ENCODE data around the gene SLC22A3. TPM values are rescaled to one million over a fixed set of nuclear protein-coding genes. Genes with fewer than 3 reads are reported as not detected.

Gene SLC22A3
- total RNA-seq, 2 donors from 2014 or later, result not detected

DNA sequence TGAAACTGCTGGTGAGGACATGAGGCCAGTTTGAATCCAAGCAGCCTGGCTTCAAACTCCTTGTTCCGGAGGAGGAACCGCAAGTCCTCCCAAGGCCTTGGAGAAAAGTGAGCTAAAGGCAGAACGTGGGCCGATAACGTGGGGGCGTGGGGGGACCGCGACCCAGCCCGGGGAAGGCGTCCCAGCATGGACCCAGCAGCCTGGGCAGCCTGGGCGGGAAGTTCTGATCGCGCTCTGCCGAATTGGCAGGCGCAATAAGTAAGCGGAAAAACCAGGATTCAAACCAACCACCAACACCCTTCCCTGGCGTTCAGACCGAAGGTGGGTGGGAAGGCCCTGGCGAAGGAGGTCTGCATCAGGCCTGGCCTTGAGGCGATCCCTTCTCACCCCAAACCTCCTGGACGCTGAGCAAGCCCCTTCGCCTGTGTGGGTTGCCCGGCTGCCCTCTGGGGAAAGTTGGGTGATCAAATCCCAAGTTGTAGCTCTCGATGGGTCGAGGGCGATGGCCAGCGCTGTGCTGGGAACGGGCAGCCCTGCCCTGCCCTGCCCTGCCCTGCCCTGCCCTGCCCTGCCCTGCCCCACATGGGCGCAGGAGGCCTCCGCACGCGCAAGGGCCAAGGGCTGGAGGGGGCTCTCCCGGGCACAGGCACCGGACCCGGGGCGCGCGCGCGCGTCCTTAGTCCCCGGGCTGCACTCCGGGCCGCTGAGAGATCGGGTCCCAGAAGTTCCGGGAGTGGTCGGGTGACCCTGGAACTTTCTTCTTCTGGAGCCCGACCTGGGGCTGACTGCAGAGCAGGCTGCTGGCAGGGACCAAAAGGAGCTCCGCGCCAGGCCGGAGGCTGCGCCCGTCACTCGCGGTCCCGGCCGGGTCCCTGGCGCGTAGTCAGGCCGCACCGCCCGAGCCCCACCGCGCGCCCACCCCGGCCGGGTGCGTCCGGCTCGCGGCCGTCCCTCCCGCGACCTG is 637 bp upstream of the SLC22A3 start:
- Mint-ChIP-seq H3K4me1 (peaks cover 8% of the 10 kb centered on the region), H3K27me3 (peaks cover 66% of the 10 kb centered on the region), H3K36me3 (ENCODE audit: low read depth) (peaks cover 12% of the 10 kb centered on the region), H3K27ac (no peak overlapping the region), H3K4me3 (peak overlapping the region; percentile 75)
- DNase-seq (no peak), ATAC-seq (no peak)
- no peaks in the 10 kb centered on the region for H3K9me3 ChIP-seq (ENCODE audit: control insufficient read depth, low read length, poor library complexity, severe bottlenecking)

DNA sequence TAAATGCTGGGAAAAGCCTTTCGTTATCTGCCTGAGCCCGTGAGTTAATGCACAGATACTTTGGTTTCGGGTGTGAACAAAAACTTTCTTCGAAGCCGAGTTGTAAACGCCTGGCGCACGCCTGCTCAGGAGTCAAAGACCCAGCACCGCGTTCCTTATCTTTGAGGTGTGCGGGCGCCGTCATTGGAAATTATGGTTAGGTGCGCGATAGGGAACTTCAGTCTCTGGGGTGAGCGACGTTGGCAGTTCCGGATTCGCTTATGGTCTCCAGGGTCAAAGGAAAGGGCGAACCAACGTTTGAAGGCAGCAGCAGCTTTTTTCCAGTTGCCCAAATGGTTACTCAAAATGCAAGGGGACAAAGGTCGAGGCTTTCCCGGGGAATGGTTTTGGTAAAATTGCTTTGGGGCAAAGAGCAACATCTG is 853 bp downstream of the SLC22A3 start:
- no peak for ATAC-seq
- Mint-ChIP-seq H3K27ac (no peak overlapping the region), H3K27me3 (peaks cover 65% of the 10 kb centered on the region)

DNA sequence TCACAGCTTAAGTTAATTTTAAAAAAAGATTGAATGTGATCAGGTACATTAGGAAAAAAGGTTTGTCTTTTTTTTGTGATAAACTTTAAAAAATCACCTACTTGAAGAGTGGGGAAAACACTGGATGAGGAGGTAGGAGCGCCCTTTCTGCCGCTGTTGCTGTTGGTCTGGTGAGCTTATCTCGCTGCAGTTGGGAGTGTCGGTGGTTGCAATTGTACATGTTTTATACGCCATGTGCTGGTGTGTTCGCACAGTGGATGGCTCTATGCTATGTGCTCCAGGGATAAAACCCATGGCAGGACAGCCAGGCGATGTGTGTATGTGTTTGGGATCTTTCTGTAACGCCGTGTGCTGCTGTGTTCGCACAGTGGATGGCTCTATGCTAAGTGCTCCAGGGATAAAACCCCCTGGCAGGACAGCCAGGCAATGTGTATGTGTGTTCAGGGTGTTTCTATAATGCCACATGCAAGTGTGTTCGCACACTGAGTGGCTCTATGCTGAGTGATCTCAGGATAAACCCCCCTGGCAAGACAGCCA is 1.7 kb downstream of the SLC22A3 start:
- no peak for ATAC-seq
- no peak for DNase-seq
- H3K9me3 ChIP-seq (ENCODE audit: control insufficient read depth, low read length, poor library complexity, severe bottlenecking), result no peaks in the 10 kb centered on the region
- Mint-ChIP-seq H3K27me3 (peaks cover 58% of the 10 kb centered on the region), H3K36me3 (ENCODE audit: low read depth) (peaks cover 9% of the 10 kb centered on the region), H3K27ac (no peak overlapping the region), H3K4me3 (peak overlapping the region; percentile 52), H3K4me1 (peaks cover 8% of the 10 kb centered on the region)

More for the DNA sequence above, 853 bp downstream of the SLC22A3 start:
- Mint-ChIP-seq H3K4me3 (peak overlapping the region; percentile 31), H3K36me3 (ENCODE audit: low read depth) (peaks cover 9% of the 10 kb centered on the region), H3K4me1 (peaks cover 8% of the 10 kb centered on the region)
- no peak for DNase-seq
- H3K9me3 ChIP-seq (ENCODE audit: control insufficient read depth, low read length, poor library complexity, severe bottlenecking), result no peaks in the 10 kb centered on the region

DNA sequence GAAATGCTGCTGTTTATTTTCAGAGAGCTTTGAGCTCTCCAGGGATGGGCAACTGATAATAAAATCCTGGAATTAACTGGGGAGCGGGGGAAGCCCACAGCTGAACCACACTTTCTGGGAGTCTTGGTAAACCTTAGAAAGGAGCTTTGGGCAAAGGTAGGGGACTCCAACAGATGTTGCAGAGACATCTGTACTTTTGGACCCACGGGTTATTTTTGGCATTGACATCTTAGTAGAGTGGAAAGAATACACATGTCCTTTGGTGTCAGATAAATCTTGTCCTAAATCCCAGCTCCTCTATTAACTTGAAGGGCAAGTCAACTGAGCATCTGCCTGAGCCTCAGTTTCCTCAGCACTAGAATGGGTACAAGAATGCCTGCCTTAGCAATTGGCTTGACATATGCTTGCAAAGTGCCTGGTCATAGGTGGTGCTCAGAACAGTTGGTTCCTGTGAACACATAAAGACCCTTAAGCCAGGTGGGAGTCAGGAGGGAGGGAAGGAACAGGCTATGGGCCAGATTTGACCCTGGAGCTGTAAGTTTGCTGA is 5.8 kb downstream of the SLC22A3 start:
- Mint-ChIP-seq H3K36me3 (ENCODE audit: low read depth) (peaks cover 4% of the 10 kb centered on the region), H3K4me3 (no peak overlapping the region), H3K27ac (no peak overlapping the region), H3K27me3 (peaks cover 59% of the 10 kb centered on the region), H3K4me1 (peaks cover 8% of the 10 kb centered on the region)
- DNase-seq (no peak), ATAC-seq (no peak)
- H3K9me3 ChIP-seq (ENCODE audit: control insufficient read depth, low read length, poor library complexity, severe bottlenecking), result no peaks in the 10 kb centered on the region

DNA sequence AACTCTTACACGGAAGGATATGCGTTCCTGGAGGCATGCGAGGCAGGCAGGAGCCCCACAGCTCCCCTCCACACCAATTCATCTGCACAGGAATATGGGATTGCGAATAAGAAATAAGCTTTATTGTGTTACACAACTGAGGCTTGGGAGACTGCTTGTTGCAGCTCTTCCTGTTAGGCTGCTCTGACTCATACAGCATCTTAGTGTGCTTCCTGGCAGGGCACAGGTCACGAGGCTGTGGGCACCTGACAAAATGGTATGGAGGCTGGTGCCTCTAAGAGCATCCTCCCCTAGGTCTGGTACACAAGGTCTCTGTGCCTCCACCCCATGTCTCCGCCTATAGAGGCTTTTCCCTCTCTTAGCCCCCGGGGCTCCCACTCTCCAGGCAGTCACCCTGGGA is 6.8 kb downstream of the SLC22A3 start:
- H3K27me3 Mint-ChIP-seq, result peaks cover 50% of the 10 kb centered on the region
- H3K27ac Mint-ChIP-seq, result no peak overlapping the region
- peaks cover 5% of the 10 kb centered on the region for H3K4me1 Mint-ChIP-seq
- no peaks in the 10 kb centered on the region for H3K9me3 ChIP-seq (ENCODE audit: control insufficient read depth, low read length, poor library complexity, severe bottlenecking)
- H3K36me3 Mint-ChIP-seq (ENCODE audit: low read depth), result peaks cover 3% of the 10 kb centered on the region
- no peak overlapping the region for H3K4me3 Mint-ChIP-seq
- ATAC-seq, result no peak
- no peak for DNase-seq

DNA sequence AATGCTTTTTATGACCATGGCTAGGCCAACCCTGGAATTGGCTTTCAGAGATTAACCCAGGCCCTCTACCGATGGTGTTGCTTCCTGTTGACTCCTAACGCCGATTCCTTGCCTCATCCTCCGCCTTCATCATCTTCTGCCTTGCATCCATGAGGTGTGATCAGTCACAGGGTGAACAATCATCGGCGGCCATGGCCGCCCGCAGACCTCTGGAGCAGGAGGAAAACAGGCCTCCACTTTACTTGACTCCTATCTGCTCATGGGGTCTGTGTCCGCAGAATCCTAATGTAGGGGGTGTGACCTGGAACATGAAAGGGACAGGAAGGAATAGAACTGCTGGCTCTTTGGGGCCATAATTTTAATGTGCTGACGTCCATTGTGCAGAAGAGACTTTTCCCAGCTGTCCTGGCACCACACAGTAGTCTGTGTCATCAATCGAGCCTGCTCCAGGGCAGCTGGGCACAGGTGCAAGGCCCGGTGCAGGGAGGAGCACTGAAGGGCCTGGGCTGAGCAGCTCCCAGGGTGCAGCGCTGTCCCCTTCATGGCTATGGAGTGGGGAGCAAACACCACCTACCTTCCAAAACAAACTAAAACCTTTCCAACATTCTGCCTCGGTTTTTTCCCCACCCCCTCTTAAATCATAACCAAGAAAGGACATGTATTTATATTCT is 8.0 kb downstream of the SLC22A3 start:
- H3K27me3 Mint-ChIP-seq, result peaks cover 38% of the 10 kb centered on the region
- peaks cover 4% of the 10 kb centered on the region for H3K4me1 Mint-ChIP-seq
- no peak overlapping the region for H3K27ac Mint-ChIP-seq
- H3K4me3 Mint-ChIP-seq, result no peak overlapping the region
- ATAC-seq (no peak), DNase-seq (no peak)
- no peaks in the 10 kb centered on the region for H3K9me3 ChIP-seq (ENCODE audit: control insufficient read depth, low read length, poor library complexity, severe bottlenecking)
- no peaks in the 10 kb centered on the region for H3K36me3 Mint-ChIP-seq (ENCODE audit: low read depth)

DNA sequence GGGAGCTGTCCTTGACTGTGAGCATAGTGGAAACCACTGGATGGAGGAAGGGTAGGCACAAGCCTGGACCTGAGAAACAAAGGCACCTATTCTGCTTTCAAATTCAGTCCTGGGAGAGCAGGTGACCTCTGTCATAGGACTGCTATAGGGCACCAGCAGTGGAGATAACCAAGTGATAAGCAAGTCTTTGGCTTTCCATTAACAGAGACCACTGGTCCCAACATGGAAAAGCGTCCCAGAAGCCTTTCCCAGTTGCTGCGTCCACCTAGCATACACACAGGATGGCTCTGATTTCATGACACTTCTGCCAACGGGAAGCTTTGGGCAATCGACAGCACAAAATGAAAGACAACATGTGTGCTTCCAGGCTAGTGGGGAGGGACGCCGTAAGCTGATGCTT is 8.9 kb downstream of the SLC22A3 start:
- H3K27me3 Mint-ChIP-seq, result peaks cover 35% of the 10 kb centered on the region
- H3K36me3 Mint-ChIP-seq (ENCODE audit: low read depth), result no peaks in the 10 kb centered on the region
- no peak overlapping the region for H3K27ac Mint-ChIP-seq
- no peak overlapping the region for H3K4me3 Mint-ChIP-seq
- DNase-seq (no peak), ATAC-seq (no peak)
- peaks cover 4% of the 10 kb centered on the region for H3K4me1 Mint-ChIP-seq
- H3K9me3 ChIP-seq (ENCODE audit: control insufficient read depth, low read length, poor library complexity, severe bottlenecking), result no peaks in the 10 kb centered on the region

DNA sequence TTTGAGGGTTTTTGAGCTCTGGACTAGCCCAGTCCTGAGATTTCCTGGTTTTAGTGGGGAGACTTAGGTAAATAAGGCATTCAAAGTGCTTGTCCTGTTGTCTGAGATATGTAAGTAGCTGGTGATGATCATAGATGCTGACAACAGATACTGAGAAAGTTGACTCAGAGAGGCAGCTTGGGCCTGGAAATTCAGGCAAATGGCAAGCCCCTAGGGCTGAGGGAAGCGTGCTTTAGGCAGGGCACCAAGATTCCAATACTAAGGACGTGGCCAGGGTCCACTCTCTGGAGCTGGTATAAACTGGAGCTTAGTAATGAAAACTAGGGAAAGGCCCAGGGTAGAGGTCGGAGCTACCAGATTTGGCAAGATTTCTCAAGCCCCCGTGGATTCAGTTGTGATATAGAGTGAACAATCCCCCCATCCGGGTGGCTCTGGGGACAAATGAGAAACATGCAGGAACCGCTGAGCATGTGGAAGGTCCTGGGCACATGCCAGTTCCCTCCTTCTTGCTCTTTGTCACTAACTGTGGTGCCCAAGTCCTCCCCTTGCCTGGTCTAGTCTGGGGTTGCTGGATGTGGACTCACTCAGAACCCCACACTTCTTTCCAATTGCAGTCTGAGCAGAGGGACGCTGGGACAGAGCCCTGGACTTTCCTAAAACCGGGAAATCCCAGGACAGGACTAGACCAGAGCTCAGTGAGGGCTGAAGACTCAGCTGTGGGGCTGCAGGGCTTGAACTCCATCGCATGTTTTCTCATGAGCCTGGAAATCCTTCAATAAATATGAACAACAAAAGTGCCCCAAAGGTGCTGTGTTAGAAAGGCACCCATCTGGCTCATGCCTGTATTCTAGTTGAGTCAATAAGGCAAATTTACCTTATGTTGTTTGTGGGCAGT is 10.3 kb downstream of the SLC22A3 start:
- DNase-seq (no peak), ATAC-seq (no peak)
- peaks cover 2% of the 10 kb centered on the region for H3K36me3 Mint-ChIP-seq (ENCODE audit: low read depth)
- H3K9me3 ChIP-seq (ENCODE audit: control insufficient read depth, low read length, poor library complexity, severe bottlenecking), result no peaks in the 10 kb centered on the region
- H3K27ac Mint-ChIP-seq, result no peak overlapping the region
- H3K27me3 Mint-ChIP-seq, result peaks cover 29% of the 10 kb centered on the region
- no peak overlapping the region for H3K4me3 Mint-ChIP-seq
- H3K4me1 Mint-ChIP-seq, result peaks cover 4% of the 10 kb centered on the region

DNA sequence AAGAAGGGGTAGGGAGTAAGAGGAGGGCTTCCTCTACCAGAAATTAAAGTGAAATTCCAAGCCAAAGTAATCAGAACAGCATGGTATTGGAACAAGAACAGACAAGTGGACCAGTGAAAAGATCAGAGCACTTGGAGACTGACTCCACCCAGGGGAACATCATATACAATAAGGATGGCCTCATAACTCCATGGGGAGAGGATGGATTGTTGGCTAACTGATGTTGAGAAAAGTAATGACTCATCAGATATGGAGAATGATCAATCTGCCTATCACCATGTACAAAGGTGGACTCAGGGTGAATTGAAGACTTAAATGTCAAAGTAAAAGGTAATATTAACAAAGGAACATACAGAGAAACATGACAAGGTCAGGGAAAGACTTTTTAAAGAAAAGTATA is 12.8 kb downstream of the SLC22A3 start:
- peaks cover 24% of the 10 kb centered on the region for H3K27me3 Mint-ChIP-seq
- H3K4me3 Mint-ChIP-seq, result no peak overlapping the region
- H3K9me3 ChIP-seq (ENCODE audit: control insufficient read depth, low read length, poor library complexity, severe bottlenecking), result no peaks in the 10 kb centered on the region
- no peak for DNase-seq
- peaks cover 2% of the 10 kb centered on the region for H3K36me3 Mint-ChIP-seq (ENCODE audit: low read depth)
- H3K27ac Mint-ChIP-seq, result no peak overlapping the region
- ATAC-seq, result no peak
- H3K4me1 Mint-ChIP-seq, result no peaks in the 10 kb centered on the region

DNA sequence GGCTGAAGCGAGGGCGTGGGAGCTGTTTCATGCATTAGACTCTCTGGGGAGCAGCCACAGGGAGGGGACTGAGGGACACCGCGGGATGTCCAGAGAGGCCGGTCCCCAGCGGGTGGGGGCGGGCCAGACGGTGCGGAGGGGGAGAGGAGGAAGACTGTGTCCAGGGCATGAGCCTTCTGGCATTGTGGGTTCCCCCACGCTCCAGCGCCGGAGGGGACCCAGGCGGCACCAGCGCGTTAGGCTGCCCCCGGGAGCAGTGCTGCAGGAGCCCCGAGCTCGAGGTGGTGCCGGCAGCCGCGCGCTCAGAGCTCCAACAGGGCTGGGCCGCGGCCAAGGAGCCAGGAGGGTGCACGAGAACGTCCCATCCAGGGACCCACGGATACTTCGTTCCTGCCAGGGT is 14.4 kb downstream of the SLC22A3 start:
- ATAC-seq (no peak), DNase-seq (no peak)
- H3K4me3 Mint-ChIP-seq, result no peak overlapping the region
- no peak overlapping the region for H3K27ac Mint-ChIP-seq
- H3K27me3 Mint-ChIP-seq, result peaks cover 8% of the 10 kb centered on the region
- no peaks in the 10 kb centered on the region for H3K4me1 Mint-ChIP-seq
- no peaks in the 10 kb centered on the region for H3K9me3 ChIP-seq (ENCODE audit: control insufficient read depth, low read length, poor library complexity, severe bottlenecking)
- H3K36me3 Mint-ChIP-seq (ENCODE audit: low read depth), result peaks cover 2% of the 10 kb centered on the region

DNA sequence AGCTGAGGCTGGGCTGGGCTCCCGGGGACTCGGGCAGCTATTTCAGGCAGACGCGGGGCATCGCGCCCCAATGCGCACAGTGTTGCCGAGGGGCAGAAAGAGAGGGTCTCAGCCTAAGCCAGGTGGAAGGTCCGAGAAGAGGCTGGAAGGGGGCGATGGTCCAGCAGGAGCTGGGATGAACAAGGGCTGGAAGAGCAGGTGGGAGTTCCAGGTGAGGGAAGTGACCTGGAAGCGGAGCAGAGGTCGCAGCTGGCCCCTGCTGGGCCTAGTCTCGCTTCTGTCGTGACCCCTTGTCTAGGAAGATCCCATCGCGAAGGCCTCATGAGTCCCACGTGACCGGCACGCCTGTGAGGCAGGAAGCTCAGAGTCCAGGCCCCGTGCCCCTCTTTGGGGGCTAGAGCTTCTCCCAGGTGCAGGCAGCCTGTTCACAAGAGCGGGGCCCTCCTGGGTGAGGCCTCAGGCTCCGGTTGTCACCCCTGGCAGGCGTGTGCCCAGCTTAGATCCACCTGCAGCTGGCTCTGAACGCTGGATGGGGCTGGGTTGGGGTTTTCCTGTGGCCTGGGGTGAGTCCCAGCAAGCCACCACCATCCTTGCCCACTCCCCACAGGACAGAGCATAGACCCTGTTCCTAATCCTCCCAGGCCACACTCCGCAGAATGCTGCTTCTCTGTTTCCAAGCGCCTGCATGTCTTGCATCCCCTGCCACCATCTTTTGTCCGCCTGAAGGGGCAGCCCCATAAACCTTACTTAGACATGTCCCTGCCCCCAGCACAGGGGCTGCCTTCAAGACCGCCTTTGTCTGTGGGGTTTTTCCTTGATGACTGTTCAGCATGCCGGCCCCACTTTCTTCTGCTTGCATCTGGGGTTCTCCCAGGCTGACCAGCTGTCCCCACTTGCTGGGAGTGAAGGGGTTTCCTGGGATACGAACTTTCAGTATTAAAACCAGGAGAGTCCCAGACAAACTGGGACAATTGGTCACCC is 15.1 kb downstream of the SLC22A3 start:
- Mint-ChIP-seq H3K27ac (no peak overlapping the region), H3K36me3 (ENCODE audit: low read depth) (peaks cover 2% of the 10 kb centered on the region), H3K27me3 (peaks cover under 1% of the 10 kb centered on the region), H3K4me3 (no peak overlapping the region), H3K4me1 (no peaks in the 10 kb centered on the region)
- ATAC-seq (no peak), DNase-seq (no peak)
- H3K9me3 ChIP-seq (ENCODE audit: control insufficient read depth, low read length, poor library complexity, severe bottlenecking), result no peaks in the 10 kb centered on the region

DNA sequence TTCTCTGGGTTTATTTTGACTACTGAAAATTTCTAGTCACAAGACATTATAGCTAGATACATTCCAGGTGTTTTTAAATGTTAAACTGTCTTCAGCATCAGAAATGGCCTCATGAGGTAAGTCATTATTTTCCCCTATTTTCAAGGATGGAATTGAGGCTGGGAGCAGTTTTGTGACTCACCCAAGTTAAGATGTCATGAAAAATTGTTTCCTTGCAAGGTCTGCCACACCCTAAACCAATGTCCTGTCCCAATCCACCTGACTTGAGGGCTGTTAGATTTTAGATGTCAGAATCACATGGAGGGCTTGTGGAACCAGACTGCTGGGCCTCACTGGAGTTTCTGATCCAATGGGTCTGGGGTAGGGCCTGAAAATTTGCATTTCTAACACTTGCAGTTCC is 16.9 kb downstream of the SLC22A3 start:
- no peaks in the 10 kb centered on the region for H3K27me3 Mint-ChIP-seq
- DNase-seq (no peak), ATAC-seq (no peak)
- no peaks in the 10 kb centered on the region for H3K4me1 Mint-ChIP-seq
- H3K9me3 ChIP-seq (ENCODE audit: control insufficient read depth, low read length, poor library complexity, severe bottlenecking), result peaks cover 5% of the 10 kb centered on the region
- H3K4me3 Mint-ChIP-seq, result no peak overlapping the region
- no peak overlapping the region for H3K27ac Mint-ChIP-seq
- H3K36me3 Mint-ChIP-seq (ENCODE audit: low read depth), result peaks cover 2% of the 10 kb centered on the region
